GM12874 (cell line): ENCODE data around the gene DSG2.

ENCODE experiments used
- TF ChIP-seq, protein P1 (sequence below): IDR thresholded peaks from 2 replicates; pipeline ENCODE4 v1.5.1; 2011; ENCODE audit warnings: low read depth, mild to moderate bottlenecking, control low read depth, low read length, moderate library complexity; ENCODE audit not compliant: insufficient read depth

Gene DSG2

DNA sequence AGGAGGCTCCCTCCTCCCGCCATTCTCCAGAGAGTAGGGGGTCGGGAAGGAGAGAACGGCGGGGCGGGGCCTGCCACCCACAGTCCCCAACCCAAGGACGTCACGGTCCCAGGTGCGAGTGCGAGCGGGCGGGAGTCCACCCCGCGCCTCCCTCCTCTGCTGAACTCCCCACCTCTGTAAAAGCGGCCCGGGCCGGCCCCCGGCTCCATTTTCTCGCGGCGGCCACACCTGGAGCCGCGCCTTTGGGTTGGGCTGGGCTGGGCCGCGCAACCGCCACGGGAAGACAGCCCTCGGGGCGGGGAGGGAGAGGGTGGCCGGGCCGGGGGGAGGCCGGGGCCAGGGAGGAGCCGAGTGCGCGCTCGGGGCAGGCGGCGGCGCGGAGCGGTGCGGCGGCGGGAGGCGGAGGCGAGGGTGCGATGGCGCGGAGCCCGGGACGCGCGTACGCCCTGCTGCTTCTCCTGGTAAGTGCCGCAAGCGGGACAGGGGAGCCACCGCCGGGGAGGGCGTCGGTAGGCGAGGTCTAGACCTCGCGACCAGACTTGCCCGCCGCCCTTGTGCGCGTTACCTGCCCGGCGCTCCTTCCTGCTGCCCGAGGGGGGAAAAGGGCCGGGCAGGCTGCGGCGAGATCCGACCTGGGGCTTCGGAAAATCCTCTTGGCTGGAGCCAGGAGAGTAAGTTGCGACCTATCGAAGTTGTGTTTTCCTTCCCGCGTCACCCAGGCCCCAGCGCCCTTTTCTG, at the start of gene DSG2:
Gene DSG2, plus strand, starts transcription at position 342 of the 738 bp plus-strand sequence. Its CDS starts 75 bp downstream, at position 417.
- TF ChIP-seq, protein P1, sequence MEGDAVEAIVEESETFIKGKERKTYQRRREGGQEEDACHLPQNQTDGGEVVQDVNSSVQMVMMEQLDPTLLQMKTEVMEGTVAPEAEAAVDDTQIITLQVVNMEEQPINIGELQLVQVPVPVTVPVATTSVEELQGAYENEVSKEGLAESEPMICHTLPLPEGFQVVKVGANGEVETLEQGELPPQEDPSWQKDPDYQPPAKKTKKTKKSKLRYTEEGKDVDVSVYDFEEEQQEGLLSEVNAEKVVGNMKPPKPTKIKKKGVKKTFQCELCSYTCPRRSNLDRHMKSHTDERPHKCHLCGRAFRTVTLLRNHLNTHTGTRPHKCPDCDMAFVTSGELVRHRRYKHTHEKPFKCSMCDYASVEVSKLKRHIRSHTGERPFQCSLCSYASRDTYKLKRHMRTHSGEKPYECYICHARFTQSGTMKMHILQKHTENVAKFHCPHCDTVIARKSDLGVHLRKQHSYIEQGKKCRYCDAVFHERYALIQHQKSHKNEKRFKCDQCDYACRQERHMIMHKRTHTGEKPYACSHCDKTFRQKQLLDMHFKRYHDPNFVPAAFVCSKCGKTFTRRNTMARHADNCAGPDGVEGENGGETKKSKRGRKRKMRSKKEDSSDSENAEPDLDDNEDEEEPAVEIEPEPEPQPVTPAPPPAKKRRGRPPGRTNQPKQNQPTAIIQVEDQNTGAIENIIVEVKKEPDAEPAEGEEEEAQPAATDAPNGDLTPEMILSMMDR, result no peak

DNA sequence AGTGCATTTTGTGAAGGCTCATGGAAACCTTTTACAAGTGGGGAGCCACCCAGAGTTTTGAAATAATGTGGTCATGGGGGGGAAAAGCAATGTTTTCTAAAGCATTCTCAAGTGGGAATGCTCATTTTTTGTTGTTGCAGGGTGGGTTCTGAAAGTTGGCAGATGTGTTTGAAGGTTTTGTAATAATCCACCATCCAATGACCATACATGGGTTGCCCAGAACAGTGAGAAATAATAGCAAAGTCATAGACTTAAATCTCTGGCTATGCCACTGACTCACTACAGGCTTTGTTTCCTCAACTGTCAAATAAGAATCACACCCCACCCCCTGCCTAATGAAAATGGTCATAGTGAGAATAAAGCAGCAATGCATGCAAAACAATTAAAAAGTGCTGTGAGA, 47.6 kb upstream of the DSG2 start:
- TF ChIP-seq, protein P1, result no peak

DNA sequence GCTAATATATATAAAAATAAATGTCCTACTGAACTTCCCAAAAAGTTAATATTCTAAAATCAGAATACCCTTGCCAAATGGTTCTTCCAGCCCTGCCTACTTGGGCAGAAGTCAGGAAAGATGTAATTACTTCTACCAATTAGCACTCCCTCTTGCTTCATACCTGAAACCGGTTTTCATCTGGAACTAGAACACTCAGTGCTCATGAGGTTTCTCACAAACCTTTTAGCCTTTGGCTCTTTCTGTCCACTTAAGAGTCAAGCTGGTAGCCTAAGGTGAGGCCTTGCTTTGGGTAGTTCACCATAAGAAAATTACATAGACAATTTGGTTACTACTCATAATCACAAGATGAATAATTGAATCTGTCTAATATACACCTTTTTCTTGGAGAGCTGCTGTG, 46.4 kb upstream of the DSG2 start:
- TF ChIP-seq, protein P1, result no peak

DNA sequence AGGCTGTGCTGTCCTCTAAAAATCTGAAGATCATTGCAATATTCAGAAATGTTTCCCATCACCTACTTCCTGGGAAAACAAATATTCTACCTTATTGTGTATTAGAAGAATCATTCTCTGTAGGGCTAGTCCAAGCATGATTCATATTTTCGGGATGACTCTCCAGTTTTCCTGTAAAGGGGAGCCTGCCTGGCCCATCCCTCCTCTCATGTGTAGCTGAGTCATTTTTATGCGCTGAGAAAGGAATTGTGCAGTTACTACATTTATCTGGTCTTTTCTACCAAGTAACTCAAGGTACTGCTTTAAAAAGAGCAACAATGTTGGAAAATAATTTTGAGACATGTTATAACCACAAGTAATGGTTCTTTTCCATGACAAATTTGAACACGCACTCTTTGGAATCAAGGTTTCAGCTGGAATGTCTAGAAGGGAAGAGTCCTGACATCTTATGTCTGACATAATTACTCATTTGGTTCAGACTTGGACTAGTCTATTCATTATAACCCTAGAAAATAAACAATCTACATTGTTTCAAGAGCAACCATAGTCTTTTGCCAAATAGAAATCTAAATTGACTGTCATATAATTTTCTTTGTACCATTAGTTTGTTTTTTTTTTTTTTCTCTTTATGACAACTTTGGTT, 43.8 kb upstream of the DSG2 start:
- TF ChIP-seq, protein P1, result no peak

- TF ChIP-seq, protein P1, result no peak
These were observed 28.3 kb upstream of the DSG2 start for GRCh38 chr18:31469629-31470028.

DNA sequence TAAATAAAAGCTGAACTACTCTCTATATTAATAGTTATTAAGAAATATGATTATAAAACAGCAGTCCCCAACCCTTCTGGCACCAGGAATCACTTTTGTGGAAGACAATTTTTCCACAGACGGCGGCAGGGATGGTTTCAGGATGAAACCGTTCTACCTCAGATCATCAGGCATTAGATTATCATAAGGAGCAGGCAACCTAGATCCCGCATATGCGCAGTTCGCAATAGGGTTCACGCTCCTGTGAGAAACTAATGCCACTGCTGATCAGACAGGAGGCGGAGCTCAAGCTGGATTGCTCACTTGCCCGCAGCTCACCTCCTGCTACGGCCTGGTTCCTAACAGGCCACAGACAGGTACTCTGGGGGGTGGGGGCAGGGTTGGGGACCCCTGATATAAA, 19.3 kb upstream of the DSG2 start:
- TF ChIP-seq, protein P1, result no peak

GRCh38 chr18:31482051-31482450, 15.9 kb upstream of the DSG2 start:
- TF ChIP-seq, protein P1, result no peak
